DND-41 (cell line): ENCODE results near the gene EPAS1.

Source experiments
- ATAC-seq: fragments of 200-7000 bp; cut with Tn5 transposase; 3 replicates; pipeline ENCODE4 v1.9.1; 2021; ENCODE audit warnings: low read depth; ENCODE audit not compliant: insufficient read depth
- DNase-seq: peaks from one replicate; pipeline ENCODE4 v3.0.0-alpha.2; 2020
- H2AFZ ChIP-seq: 2 replicates; pipeline ENCODE4 v1.6.0; 2012; ENCODE audit warnings: low read depth, low read length
- H3K27ac ChIP-seq: 2 replicates; pipeline ENCODE4 v1.5.1; 2012; ENCODE audit warnings: low read length, inconsistent platforms
- H3K27me3 ChIP-seq: fragments of 200-600 bp; sonication (generic); 2 replicates; pipeline ENCODE4 v1.6.0; 2012; ENCODE audit warnings: low read length, mild to moderate bottlenecking, inconsistent platforms; ENCODE audit not compliant: insufficient read depth, poor library complexity
- H3K36me3 ChIP-seq: 2 replicates; pipeline ENCODE4 v1.5.1; 2012; ENCODE audit warnings: low read length, inconsistent platforms; ENCODE audit not compliant: insufficient read depth
- H3K4me1 ChIP-seq: 2 replicates; pipeline ENCODE4 v1.5.1; 2012; ENCODE audit warnings: mild to moderate bottlenecking, low read length; ENCODE audit not compliant: insufficient read depth
- H3K4me2 ChIP-seq: 2 replicates; pipeline ENCODE4 v1.6.0; 2012; ENCODE audit warnings: mild to moderate bottlenecking, moderate library complexity, low read length, inconsistent platforms; ENCODE audit not compliant: insufficient read depth
- H3K4me3 ChIP-seq, 2 experiments: fragments of 200-600 bp in 1 of 2; shearing (Covaris generic) in 1 of 2; 2 replicates each; pipeline ENCODE4 v1.5.1; 2012 to 2016; ENCODE audit warnings: inconsistent platforms in 2 of 2, low read length in 2 of 2, mild to moderate bottlenecking in 2 of 2, low read depth in 1 of 2, moderate library complexity in 1 of 2
- H3K79me2 ChIP-seq: 2 replicates; pipeline ENCODE4 v1.6.0; 2012; ENCODE audit warnings: low read length, inconsistent platforms; ENCODE audit not compliant: insufficient read depth
- H3K9ac ChIP-seq: 2 replicates; pipeline ENCODE4 v1.6.0; 2012; ENCODE audit warnings: low read depth, mild to moderate bottlenecking, inconsistent platforms, low read length, moderate library complexity
- H3K9me3 ChIP-seq: 2 replicates; pipeline ENCODE4 v1.5.1; 2012; ENCODE audit warnings: low read length, moderate library complexity, mild to moderate bottlenecking, inconsistent platforms; ENCODE audit not compliant: insufficient read depth, severe bottlenecking
- H4K20me1 ChIP-seq: 2 replicates; pipeline ENCODE4 v1.6.0; 2012; ENCODE audit warnings: low read length; ENCODE audit not compliant: insufficient read depth
- CTCF ChIP-seq: IDR thresholded peaks from 2 replicates; pipeline ENCODE4 v1.5.1; 2012; ENCODE audit warnings: borderline replicate concordance, low read length, moderate library complexity, mild to moderate bottlenecking; ENCODE audit not compliant: poor library complexity, severe bottlenecking; ENCODE audit errors: extremely low read depth
- EZH2 ChIP-seq: IDR thresholded peaks from 3 replicates; pipeline ENCODE4 v1.6.1; 2012; ENCODE audit warnings: borderline replicate concordance, low read depth, mild to moderate bottlenecking, moderate library complexity, low read length, inconsistent platforms; ENCODE audit not compliant: severe bottlenecking

Gene EPAS1

GRCh38 chr2:46390036-46390435 lies 92.8 kb downstream of the EPAS1 start:
- Histone ChIP-seq H3K9ac (no peak overlapping the region), H3K4me3 (no peak overlapping the region), H3K27ac (no peak overlapping the region), H3K4me1 (no peaks in the 10 kb centered on the region), H4K20me1 (no peaks in the 10 kb centered on the region), H3K9me3 (no peaks in the 10 kb centered on the region), H3K4me2 (no peak overlapping the region), H2AFZ (no peak overlapping the region), H3K79me2 (no peaks in the 10 kb centered on the region), H3K27me3 (no peaks in the 10 kb centered on the region), H3K36me3 (no peaks in the 10 kb centered on the region)
- TF ChIP-seq CTCF = no peak
- TF ChIP-seq EZH2 = no peak
- DNase-seq = no peak
- ATAC-seq = no peak

- TF ChIP-seq CTCF (no peak), EZH2 (no peak)
- ATAC-seq (no peak), DNase-seq (no peak)
- Histone ChIP-seq H3K9ac (no peak overlapping the region), H3K79me2 (no peaks in the 10 kb centered on the region), H3K27me3 (no peaks in the 10 kb centered on the region), H3K4me2 (no peak overlapping the region), H3K27ac (no peak overlapping the region), H3K9me3 (no peaks in the 10 kb centered on the region), H3K4me3 (no peak overlapping the region), H3K36me3 (no peaks in the 10 kb centered on the region), H2AFZ (no peak overlapping the region), H4K20me1 (no peaks in the 10 kb centered on the region), H3K4me1 (no peaks in the 10 kb centered on the region)
These were observed 93.7 kb downstream of the EPAS1 start for GRCh38 chr2:46390901-46391395.

GRCh38 chr2:46392561-46393346 lies 95.5 kb downstream of the EPAS1 start:
- Histone ChIP-seq H3K4me3 (no peak overlapping the region), H3K79me2 (no peaks in the 10 kb centered on the region), H3K36me3 (no peaks in the 10 kb centered on the region), H3K4me2 (no peak overlapping the region), H2AFZ (no peak overlapping the region), H3K9me3 (no peaks in the 10 kb centered on the region), H3K9ac (no peak overlapping the region), H3K4me1 (no peaks in the 10 kb centered on the region), H4K20me1 (no peaks in the 10 kb centered on the region), H3K27me3 (no peaks in the 10 kb centered on the region), H3K27ac (no peak overlapping the region)
- ATAC-seq (no peak), DNase-seq (no peak)
- TF ChIP-seq EZH2 = no peak
- TF ChIP-seq CTCF = no peak
